WERI-Rb-1 (cell line): ENCODE results near the gene IL26.

Experiments used
- DNase-seq: peaks from one replicate; pipeline ENCODE4 v3.0.0-alpha.2; 2020
- H3K27ac ChIP-seq: fragments of 250-450 bp; sonication (Bioruptor Pico); 2 replicates; pipeline ENCODE4 v1.5.1; 2020; ENCODE audit warnings: mild to moderate bottlenecking, moderate library complexity
- H3K27me3 ChIP-seq: fragments of 250-450 bp; sonication (Bioruptor Pico); 2 replicates; pipeline ENCODE4 v1.5.1; 2021; ENCODE audit warnings: mild to moderate bottlenecking, low read depth, moderate library complexity; ENCODE audit not compliant: insufficient read depth, severe bottlenecking
- H3K36me3 ChIP-seq: fragments of 250-450 bp; sonication (Bioruptor Pico); 2 replicates; pipeline ENCODE4 v1.5.1; 2020; ENCODE audit warnings: mild to moderate bottlenecking, moderate library complexity
- H3K4me3 ChIP-seq: 2 replicates; pipeline ENCODE4 v1.5.1; 2011; ENCODE audit warnings: low read depth, mild to moderate bottlenecking, control low read depth, low read length
- H3K9me3 ChIP-seq: fragments of 250-450 bp; sonication (Bioruptor Pico); 2 replicates; pipeline ENCODE4 v1.5.1; 2021; ENCODE audit warnings: mild to moderate bottlenecking, moderate library complexity; ENCODE audit not compliant: severe bottlenecking
- TF ChIP-seq, protein P1 (sequence below): IDR thresholded peaks from 2 replicates; pipeline ENCODE4 v1.5.1; 2011; ENCODE audit warnings: low read depth, mild to moderate bottlenecking, control low read depth, inconsistent platforms, low read length

IL26 gene

DNA sequence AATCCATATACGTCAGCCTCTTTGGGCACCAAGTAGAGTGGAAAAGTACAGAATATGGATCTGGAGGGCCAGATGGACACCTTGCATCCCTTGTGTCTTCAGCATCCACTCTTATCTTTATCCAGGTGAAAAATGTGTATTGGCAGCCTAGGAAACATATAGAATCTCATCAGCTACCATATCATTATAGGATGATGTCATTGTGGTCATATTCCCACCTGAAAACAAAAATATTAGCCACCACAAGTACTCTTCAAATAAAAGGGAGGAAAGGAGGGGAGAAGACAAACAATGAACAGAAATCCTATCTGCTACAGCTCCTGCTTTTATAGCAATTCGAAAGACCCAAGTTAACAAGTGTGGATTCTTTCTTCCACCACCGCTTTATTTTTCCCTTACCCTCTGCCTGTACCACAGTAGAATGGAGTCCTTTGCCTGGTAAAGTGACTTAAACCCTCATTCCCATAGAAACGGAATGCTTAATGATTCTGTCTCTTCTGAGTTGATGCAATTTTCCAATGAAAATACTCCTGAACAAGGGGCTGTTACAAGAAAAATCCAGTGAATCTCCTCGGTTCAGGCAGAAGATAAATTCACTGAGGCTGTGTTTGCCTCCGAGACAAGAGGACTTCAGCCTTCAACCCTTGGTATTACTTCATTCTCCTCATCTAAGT, 13.8 kb upstream of the IL26 start:
- H3K27ac ChIP-seq, result no peak overlapping the region
- TF ChIP-seq, protein P1, sequence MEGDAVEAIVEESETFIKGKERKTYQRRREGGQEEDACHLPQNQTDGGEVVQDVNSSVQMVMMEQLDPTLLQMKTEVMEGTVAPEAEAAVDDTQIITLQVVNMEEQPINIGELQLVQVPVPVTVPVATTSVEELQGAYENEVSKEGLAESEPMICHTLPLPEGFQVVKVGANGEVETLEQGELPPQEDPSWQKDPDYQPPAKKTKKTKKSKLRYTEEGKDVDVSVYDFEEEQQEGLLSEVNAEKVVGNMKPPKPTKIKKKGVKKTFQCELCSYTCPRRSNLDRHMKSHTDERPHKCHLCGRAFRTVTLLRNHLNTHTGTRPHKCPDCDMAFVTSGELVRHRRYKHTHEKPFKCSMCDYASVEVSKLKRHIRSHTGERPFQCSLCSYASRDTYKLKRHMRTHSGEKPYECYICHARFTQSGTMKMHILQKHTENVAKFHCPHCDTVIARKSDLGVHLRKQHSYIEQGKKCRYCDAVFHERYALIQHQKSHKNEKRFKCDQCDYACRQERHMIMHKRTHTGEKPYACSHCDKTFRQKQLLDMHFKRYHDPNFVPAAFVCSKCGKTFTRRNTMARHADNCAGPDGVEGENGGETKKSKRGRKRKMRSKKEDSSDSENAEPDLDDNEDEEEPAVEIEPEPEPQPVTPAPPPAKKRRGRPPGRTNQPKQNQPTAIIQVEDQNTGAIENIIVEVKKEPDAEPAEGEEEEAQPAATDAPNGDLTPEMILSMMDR, result no peak
- no peak overlapping the region for H3K4me3 ChIP-seq
- no peaks in the 10 kb centered on the region for H3K27me3 ChIP-seq
- H3K36me3 ChIP-seq, result no peaks in the 10 kb centered on the region
- no peak for DNase-seq
- H3K9me3 ChIP-seq, result no peaks in the 10 kb centered on the region

DNA sequence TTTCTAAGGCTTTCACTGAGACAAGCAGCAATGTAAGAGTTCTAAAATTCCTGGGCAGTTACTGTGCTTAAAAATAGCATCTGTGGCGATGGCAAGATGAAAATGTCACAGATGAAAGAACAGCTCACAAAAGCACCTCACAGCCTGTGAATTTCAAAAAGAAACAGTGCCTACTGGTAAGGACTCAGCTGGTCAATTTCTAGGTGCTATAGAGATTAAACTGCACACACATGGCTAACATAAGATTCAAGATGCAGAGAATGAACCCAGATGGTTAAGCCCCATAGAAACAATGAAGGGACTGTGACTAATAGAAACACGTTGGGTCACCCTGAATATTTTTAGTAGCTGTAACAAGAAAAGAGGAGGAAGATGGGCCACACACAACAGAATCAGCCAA, 12.0 kb upstream of the IL26 start:
- DNase-seq, result no peak
- no peak overlapping the region for H3K27ac ChIP-seq

DNA sequence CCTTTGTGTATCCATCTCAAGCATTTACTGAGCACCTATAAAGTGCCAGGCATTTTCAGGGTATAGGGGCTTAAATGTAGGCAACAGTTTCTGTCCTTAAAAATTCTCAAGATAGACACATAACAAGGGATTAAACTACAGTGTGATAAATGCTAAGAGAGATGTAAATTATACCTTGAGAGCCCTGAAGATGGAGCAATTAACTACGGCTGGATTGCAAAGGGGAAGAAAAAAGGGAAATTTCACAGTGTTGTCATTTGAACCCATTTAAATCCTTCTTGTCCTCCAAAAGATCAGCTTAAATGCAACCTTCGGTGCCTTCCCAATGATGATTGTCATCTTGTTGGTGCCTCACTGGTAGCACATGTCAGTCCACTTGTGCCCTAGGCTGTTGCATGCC, 11.5 kb upstream of the IL26 start:
- no peaks in the 10 kb centered on the region for H3K27me3 ChIP-seq
- no peaks in the 10 kb centered on the region for H3K36me3 ChIP-seq
- DNase-seq, result no peak
- TF ChIP-seq, protein P1, result no peak
- H3K9me3 ChIP-seq, result no peaks in the 10 kb centered on the region
- no peak overlapping the region for H3K4me3 ChIP-seq
- no peak overlapping the region for H3K27ac ChIP-seq

More for the DNA sequence above, 12.0 kb upstream of the IL26 start:
- Histone ChIP-seq H3K36me3 (no peaks in the 10 kb centered on the region), H3K9me3 (no peaks in the 10 kb centered on the region), H3K4me3 (no peak overlapping the region), H3K27me3 (no peaks in the 10 kb centered on the region)
- TF ChIP-seq, protein P1, result no peak

DNA sequence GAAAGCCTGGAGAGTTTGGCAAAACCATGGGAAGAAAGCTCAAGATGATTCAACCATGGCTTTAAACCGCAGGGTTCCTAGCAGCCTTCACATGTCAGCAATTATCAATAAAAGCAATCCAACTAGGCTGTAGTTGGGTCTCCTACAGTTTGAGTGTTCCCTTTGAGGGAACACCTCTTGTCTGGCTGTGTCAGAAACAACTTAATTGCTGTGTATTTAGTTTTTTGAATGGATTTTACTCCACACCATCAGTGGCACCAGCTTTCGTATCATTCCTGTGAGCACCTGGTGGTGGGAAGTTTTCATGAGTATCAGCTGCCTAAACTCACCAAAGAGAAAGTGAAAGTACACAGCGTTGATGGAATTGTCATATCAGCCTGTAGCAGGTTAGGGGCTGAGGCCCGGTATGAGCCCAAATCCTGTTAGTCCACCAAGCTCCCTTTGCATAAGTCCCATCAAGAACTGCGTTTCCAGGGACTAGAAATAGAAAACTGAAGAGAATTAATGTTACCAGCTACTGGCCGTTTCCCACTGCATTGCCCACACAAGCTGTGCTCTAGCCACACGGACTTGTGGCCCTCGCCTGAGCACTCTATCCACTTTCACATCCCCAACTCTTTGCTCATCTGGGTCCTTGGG, 10.9 kb upstream of the IL26 start:
- Histone ChIP-seq H3K27ac (no peak overlapping the region), H3K4me3 (no peak overlapping the region), H3K36me3 (no peaks in the 10 kb centered on the region), H3K9me3 (no peaks in the 10 kb centered on the region), H3K27me3 (no peaks in the 10 kb centered on the region)
- TF ChIP-seq, protein P1, result no peak
- no peak for DNase-seq

- no peaks in the 10 kb centered on the region for H3K27me3 ChIP-seq
- no peak overlapping the region for H3K27ac ChIP-seq
- TF ChIP-seq, protein P1, result no peak
- no peaks in the 10 kb centered on the region for H3K9me3 ChIP-seq
- DNase-seq, result no peak
- no peak overlapping the region for H3K4me3 ChIP-seq
- H3K36me3 ChIP-seq, result no peaks in the 10 kb centered on the region
These were observed 10.0 kb upstream of the IL26 start for GRCh38 chr12:68235576-68235975.

GRCh38 chr12:68234140-68234539, 8.5 kb upstream of the IL26 start:
- H3K27ac ChIP-seq, result no peak overlapping the region
- no peak for DNase-seq
- no peaks in the 10 kb centered on the region for H3K36me3 ChIP-seq
- H3K4me3 ChIP-seq, result no peak overlapping the region
- TF ChIP-seq, protein P1, result no peak
- H3K27me3 ChIP-seq, result no peaks in the 10 kb centered on the region
- no peaks in the 10 kb centered on the region for H3K9me3 ChIP-seq
